Measurements from ENCODE around the gene ARHGEF6. TPM values are rescaled to one million over a fixed set of nuclear protein-coding genes. Genes with fewer than 3 reads are reported as not detected.

ARHGEF6 gene
- total and polyA plus RNA-seq, 4 donors = 1.6 to 9.2 (median 4.2) TPM

GRCh38 chrX:136735601-136736000 lies 45.1 kb downstream of the ARHGEF6 start:
- WGBS = 72% methylated on average over 1 of the region's 1 CpG
- Histone ChIP-seq H3K9me3 (ENCODE audit: control insufficient read depth in 4 of 4, low read length in 3 of 4) (no peaks in the 10 kb centered on the region), H3K27ac (ENCODE audit: low read depth in 1 of 2, low read length in 2 of 2) (peak overlapping the region in 1 of 2 donors; percentile 16), H3K4me1 (ENCODE audit: control insufficient read depth in 4 of 4, insufficient read depth in 4 of 4, low read length in 3 of 4) (no peaks in the 10 kb centered on the region), H3K9ac (ENCODE audit: low read depth in 1 of 2, low read length in 2 of 2) (no peak overlapping the region), H3K36me3 (ENCODE audit: control insufficient read depth in 4 of 4, insufficient read depth in 3 of 4, low read depth in 1 of 4, low read length in 3 of 4) (no peaks in the 10 kb centered on the region), H3K4me3 (ENCODE audit: low read depth in 1 of 3, low read length in 3 of 3) (no peak overlapping the region), H3K27me3 (ENCODE audit: control insufficient read depth in 4 of 4, insufficient read depth in 4 of 4, low read length in 3 of 4) (no peaks in the 10 kb centered on the region)
- no peak for DNase-seq (ENCODE audit: low spot score)
- TF ChIP-seq GABPA (IDR thresholded peaks at IDR 0.05 in 1 of 2, conservative IDR thresholded peaks at IDR 0.05 in 1 of 2) = no peak
- no peak for TF ChIP-seq NR2F2 (IDR thresholded peaks at IDR 0.05)
- no peak for TF ChIP-seq CTCF (IDR thresholded peaks at IDR 0.05; ENCODE audit: low read depth, low read length, missing input control)
- no peak for TF ChIP-seq EGR1 (IDR thresholded peaks at IDR 0.05; ENCODE audit: low read depth in 2 of 2)
- no peak for TF ChIP-seq MAX (IDR thresholded peaks at IDR 0.05)
- TF ChIP-seq RAD21 (IDR thresholded peaks at IDR 0.05) = no peak
- no peak for TF ChIP-seq SP1 (IDR thresholded peaks at IDR 0.05)
- no peak for TF ChIP-seq REST (IDR thresholded peaks at IDR 0.05)
- no peak for TF ChIP-seq JUND (IDR thresholded peaks at IDR 0.05)
- no peak for TF ChIP-seq ZBTB33 (IDR thresholded peaks at IDR 0.05)
- TF ChIP-seq HNF4G (IDR thresholded peaks at IDR 0.05) = no peak
- TF ChIP-seq YY1 (IDR thresholded peaks at IDR 0.05) = no peak
- TF ChIP-seq ATF3 (IDR thresholded peaks at IDR 0.05) = no peak
- TF ChIP-seq TAF1 (conservative IDR thresholded peaks at IDR 0.05) = no peak
- no peak for TF ChIP-seq FOXA1 (IDR thresholded peaks at IDR 0.05)
- no peak for TF ChIP-seq FOXA2 (IDR thresholded peaks at IDR 0.05)
- TF ChIP-seq RXRA (IDR thresholded peaks at IDR 0.05) = no peak

- WGBS = 80% methylated on average over 3 of the region's 3 CpGs
- Histone ChIP-seq H3K9ac (ENCODE audit: low read depth in 1 of 2, low read length in 2 of 2) (no peak overlapping the region), H3K9me3 (ENCODE audit: control insufficient read depth in 4 of 4, low read length in 3 of 4) (no peaks in the 10 kb centered on the region), H3K27ac (ENCODE audit: low read depth in 1 of 2, low read length in 2 of 2) (no peak overlapping the region), H3K27me3 (ENCODE audit: control insufficient read depth in 4 of 4, insufficient read depth in 4 of 4, low read length in 3 of 4) (no peaks in the 10 kb centered on the region), H3K4me1 (ENCODE audit: control insufficient read depth in 4 of 4, insufficient read depth in 4 of 4, low read length in 3 of 4) (no peaks in the 10 kb centered on the region), H3K36me3 (ENCODE audit: control insufficient read depth in 4 of 4, insufficient read depth in 3 of 4, low read depth in 1 of 4, low read length in 3 of 4) (no peaks in the 10 kb centered on the region), H3K4me3 (ENCODE audit: low read depth in 1 of 3, low read length in 3 of 3) (no peak overlapping the region)
- DNase-seq (ENCODE audit: low spot score) = no peak
- TF ChIP-seq TAF1 (conservative IDR thresholded peaks at IDR 0.05) = no peak
Observed at GRCh38 chrX:136733613-136734012, 47.1 kb downstream of the ARHGEF6 start.

Measured in liver (tissue), 9 donors.